Measurements from ENCODE around the gene C17orf107. TPM values are rescaled to one million over a fixed set of nuclear protein-coding genes. Genes with fewer than 3 reads are reported as not detected.

Gene C17orf107
- total and polyA plus RNA-seq, 9 of the 15 experiments (the other 6 are each of a cell fraction or from before 2014, with no cell fraction given) = 0.05 to 0.29 (median 0.07) TPM; not detected in 4

- 68% methylated on average over 3 of the region's 3 CpGs for WGBS (ENCODE audit: insufficient coverage, low coverage, missing lambda C conversion rate)
- CTCF ChIA-PET (ENCODE audit: low intra/inter-chr PET ratio) = no interaction called here
- TF ChIP-seq PPARD (CRISPR knock-in tag; IDR thresholded peaks at IDR 0.05) (no peak), RREB1 (CRISPR knock-in tag; IDR thresholded peaks at IDR 0.05) (no peak), ZBED1 (IDR thresholded peaks at IDR 0.05) (no peak), THAP12 (CRISPR knock-in tag; IDR thresholded peaks at IDR 0.05) (no peak), ZNF583 (CRISPR knock-in tag; IDR thresholded peaks at IDR 0.05) (no peak), MAFK (IDR thresholded peaks at IDR 0.05; ENCODE audit: low read length) (no peak), ZNF584 (CRISPR knock-in tag; IDR thresholded peaks at IDR 0.05; ENCODE audit: low read depth) (no peak), ZNF717 (CRISPR knock-in tag; IDR thresholded peaks at IDR 0.05) (no peak), ZNF347 (CRISPR knock-in tag; IDR thresholded peaks at IDR 0.05; ENCODE audit: low read depth) (no peak), BRF1 (IDR thresholded peaks at IDR 0.05; ENCODE audit: borderline replicate concordance, extremely low read depth, insufficient read length) (no peak)
- TF ChIP-seq, protein P1, sequence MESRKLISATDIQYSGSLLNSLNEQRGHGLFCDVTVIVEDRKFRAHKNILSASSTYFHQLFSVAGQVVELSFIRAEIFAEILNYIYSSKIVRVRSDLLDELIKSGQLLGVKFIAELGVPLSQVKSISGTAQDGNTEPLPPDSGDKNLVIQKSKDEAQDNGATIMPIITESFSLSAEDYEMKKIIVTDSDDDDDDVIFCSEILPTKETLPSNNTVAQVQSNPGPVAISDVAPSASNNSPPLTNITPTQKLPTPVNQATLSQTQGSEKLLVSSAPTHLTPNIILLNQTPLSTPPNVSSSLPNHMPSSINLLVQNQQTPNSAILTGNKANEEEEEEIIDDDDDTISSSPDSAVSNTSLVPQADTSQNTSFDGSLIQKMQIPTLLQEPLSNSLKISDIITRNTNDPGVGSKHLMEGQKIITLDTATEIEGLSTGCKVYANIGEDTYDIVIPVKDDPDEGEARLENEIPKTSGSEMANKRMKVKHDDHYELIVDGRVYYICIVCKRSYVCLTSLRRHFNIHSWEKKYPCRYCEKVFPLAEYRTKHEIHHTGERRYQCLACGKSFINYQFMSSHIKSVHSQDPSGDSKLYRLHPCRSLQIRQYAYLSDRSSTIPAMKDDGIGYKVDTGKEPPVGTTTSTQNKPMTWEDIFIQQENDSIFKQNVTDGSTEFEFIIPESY (CRISPR knock-in tag; IDR thresholded peaks at IDR 0.05) = no peak
- TF ChIP-seq, protein P2, sequence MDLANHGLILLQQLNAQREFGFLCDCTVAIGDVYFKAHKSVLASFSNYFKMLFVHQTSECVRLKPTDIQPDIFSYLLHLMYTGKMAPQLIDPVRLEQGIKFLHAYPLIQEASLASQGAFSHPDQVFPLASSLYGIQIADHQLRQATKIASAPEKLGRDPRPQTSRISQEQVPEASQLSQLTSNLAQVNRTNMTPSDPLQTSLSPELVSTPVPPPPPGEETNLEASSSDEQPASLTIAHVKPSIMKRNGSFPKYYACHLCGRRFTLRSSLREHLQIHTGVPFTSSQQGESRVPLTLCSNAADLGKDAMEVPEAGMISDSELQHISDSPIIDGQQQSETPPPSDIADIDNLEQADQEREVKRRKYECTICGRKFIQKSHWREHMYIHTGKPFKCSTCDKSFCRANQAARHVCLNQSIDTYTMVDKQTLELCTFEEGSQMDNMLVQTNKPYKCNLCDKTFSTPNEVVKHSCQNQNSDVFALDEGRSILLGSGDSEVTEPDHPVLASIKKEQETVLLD (IDR thresholded peaks at IDR 0.05) = no peak
These were observed 37.1 kb downstream of the C17orf107 start for GRCh38 chr17:4936436-4936835.

More at GRCh38 chr17:4936436-4936835, 37.1 kb downstream of the C17orf107 start:
- no peak for DNase-seq (ENCODE audit: extremely low read depth in 1 of 4, low spot score in 3 of 4)
- Histone ChIP-seq H3K27ac (ENCODE audit: extremely low read depth, low read depth, low read length) (no peak overlapping the region), H3K36me3 (ENCODE audit: control insufficient read depth, insufficient read depth, low read length) (peaks cover 27% of the 10 kb centered on the region), H3K27me3 (ENCODE audit: control insufficient read depth in 2 of 2, insufficient read depth in 2 of 2, low read length in 2 of 2) (no peaks in the 10 kb centered on the region), H2AFZ (ENCODE audit: low read depth, low read length) (no peak overlapping the region), H4K20me1 (replicated peaks; ENCODE audit: control insufficient read depth, insufficient read depth, low read length) (no peaks in the 10 kb centered on the region), H3K4me2 (ENCODE audit: insufficient read depth, low read length) (no peak overlapping the region), H3K9me1 (ENCODE audit: control insufficient read depth, insufficient read depth, low read length) (no peaks in the 10 kb centered on the region), H3K9ac (ENCODE audit: insufficient read depth in 1 of 2, low read depth in 2 of 2, low read length in 2 of 2) (peak overlapping the region in 1 of 2 experiments; percentile 68; a peak in 2 of 4 replicates), H3K4me3 (no peak overlapping the region), H3K79me2 (ENCODE audit: control insufficient read depth, insufficient read depth, low read length) (peaks cover 30% of the 10 kb centered on the region), H3K9me3 (replicated peaks; ENCODE audit: control insufficient read depth, insufficient read depth, low read depth, low read length) (no peaks in the 10 kb centered on the region), H3K4me1 (replicated peaks in 1 of 2; ENCODE audit: control insufficient read depth in 2 of 2, insufficient read depth in 2 of 2, low read length in 2 of 2) (peaks cover 10 to 34% of the 10 kb centered on the region in 2 experiments; a peak in 4 of 5 replicates)
- no peak for ATAC-seq
- no TSS peak for BruUV-seq (replicated peaks)
- no peak for FAIRE-seq
- in situ Hi-C loops (cut with MboI) (no loop called here), intact Hi-C loops (cut with micrococcal nuclease) (no loop called here)
- POLR2A ChIA-PET = interaction anchor here (0.6 to 1.8 kb wide), 2 partner anchors 25 to 31 kb away, joined by 3 to 4 read pairs; partner anchors contain the start of gene SPAG7
